HG03575 (cell line): ENCODE results near the gene COPG2.
"Not testable (repeated sequence)": the region's sequence is repeated elsewhere in the genome, so short reads cannot be mapped to it uniquely, and the experiment has no call there.

ENCODE experiments used
- ATAC-seq: cut with Tn5 transposase; IDR thresholded peaks from one replicate; pipeline ENCODE4 v1.9.1; 2021; ENCODE audit not compliant: unreplicated experiment, insufficient number of reproducible peaks, low FRiP score; ENCODE audit errors: extremely low read depth

The COPG2 gene

GRCh38 chr7:130654850-130655249 is 13.7 kb downstream of the COPG2 start:
- no peak for ATAC-seq

GRCh38 chr7:130650611-130651120 is 17.9 kb downstream of the COPG2 start:
- no peak for ATAC-seq

- ATAC-seq, result no peak
Measured at GRCh38 chr7:130649004-130649790, 19.4 kb downstream of the COPG2 start.

DNA sequence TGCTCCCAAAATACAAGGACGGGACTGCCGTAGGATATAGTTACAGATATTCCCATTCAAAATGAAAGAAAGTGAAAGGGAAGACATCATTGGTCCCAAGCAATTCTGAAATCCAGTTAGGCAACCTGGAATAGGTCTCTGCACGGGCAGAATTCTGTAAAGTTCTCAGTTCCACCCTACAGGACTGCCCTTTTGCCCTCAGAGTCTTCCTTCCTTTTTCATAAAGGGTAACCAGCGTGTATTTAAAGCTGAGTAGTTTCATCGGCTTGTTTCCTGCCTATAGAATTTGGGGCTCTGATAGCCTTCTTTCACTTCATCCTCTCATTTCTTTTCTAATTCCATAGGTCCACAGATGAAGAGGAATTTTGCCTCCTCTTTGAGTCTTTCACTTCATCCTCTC is 20.0 kb downstream of the COPG2 start:
- no peak for ATAC-seq

GRCh38 chr7:130642383-130642782 is 26.2 kb downstream of the COPG2 start:
- no peak for ATAC-seq

- no peak for ATAC-seq
Measured at GRCh38 chr7:130641497-130641896, 27.1 kb downstream of the COPG2 start.

- no peak for ATAC-seq
Measured at GRCh38 chr7:130641040-130641439, 27.5 kb downstream of the COPG2 start.

DNA sequence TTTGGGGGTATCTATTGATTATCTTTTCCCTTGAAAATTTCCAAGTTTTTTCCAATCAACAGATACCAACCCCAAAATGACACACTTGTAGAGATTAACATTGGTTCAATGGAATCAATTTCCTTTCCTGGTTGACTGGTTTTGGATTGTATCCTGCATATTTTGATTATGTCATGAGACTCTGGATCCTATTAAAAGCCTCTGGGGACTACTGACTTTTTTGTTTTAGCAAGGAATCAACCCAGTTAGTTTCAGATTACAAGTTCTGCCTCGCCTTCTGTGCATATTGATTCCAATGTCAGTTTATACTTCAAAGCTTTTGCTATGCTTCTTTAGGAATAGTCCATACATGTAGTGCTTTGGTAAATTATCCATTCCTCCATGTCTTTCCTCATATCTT is 29.2 kb downstream of the COPG2 start:
- no peak for ATAC-seq

GRCh38 chr7:130632111-130632510 is 36.4 kb downstream of the COPG2 start:
- ATAC-seq, result no peak

- no peak for ATAC-seq
Measured at GRCh38 chr7:130628901-130629300, 39.6 kb downstream of the COPG2 start.

DNA sequence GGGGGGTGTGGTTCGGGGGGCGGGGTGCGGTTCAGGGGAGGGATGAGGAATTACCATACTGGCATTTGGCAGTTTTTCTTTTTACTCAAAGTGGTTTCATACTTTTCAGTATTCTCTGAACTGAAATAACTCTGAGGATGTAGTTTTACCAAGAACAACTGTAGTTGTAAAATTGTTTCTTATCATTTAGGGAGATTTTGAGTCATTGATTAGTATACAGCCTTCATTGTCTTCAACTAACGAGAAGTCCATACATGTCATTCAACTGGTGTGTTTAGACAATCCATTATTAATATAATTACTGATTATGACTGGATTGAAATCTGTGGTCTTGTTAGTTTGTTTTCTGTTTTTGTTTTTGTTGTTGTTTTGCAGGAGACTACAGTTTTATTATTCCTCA is 40.8 kb downstream of the COPG2 start:
- no peak for ATAC-seq

DNA sequence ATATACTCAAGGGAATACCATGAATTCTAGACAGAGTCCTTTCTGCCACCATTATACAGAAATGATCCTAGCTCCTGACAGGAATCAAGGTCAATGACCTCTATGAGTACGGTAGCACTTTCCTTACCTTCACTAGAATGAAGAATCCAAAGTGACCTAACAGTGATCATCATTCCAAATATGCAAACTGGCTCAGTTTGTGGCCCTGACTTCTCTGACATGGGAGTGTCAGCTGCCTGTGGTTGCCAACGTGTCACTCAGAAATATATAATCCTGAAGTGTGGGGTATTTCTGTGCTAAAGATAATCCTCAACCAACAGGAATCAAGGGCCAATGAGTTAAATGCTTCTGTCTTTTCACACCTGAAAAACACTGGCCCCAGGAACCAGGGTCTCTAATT is 45.7 kb downstream of the COPG2 start:
- no peak for ATAC-seq

DNA sequence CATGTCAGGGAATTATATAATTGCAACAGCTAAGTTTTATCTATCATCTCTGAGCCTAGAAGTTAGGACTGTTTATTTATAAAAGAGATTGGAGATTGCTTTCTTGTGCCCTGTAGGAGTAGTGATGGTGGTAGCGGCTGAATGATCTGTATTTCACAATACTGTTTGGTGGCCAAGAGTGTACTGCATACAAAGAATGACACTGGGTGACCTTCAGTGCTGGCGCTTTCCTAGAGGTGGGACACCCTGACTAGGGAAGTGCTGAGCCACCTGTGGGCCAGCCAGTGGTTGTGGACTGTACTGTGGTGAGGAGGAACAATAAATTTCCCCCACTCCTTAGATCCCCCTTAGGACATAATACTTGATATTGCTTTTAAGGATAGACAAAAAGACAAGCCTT is 53.0 kb downstream of the COPG2 start:
- ATAC-seq, result no peak

GRCh38 chr7:130614449-130614848 is 54.1 kb downstream of the COPG2 start:
- ATAC-seq, result no peak

GRCh38 chr7:130611218-130611617 is 57.3 kb downstream of the COPG2 start:
- ATAC-seq, result no peak

DNA sequence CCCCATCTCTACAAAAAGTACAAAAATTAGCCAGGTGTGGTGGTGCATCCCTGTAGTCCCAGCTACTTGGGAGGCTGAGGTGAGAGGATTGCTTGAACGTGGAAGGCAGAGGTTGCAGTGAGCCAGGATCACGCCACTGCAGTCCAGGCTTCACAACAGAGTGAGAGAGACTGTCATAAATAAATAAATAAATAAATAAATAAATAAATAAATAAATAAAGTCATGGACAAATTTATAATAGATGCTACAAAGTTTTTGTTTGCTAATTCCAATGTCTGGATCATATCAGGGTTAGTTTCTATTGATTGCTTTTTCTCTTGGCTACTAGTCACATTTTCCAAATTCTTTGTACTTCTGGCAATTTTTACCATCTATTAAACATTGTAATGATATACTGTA is 61.5 kb downstream of the COPG2 start:
- not testable (repeated sequence) for ATAC-seq

DNA sequence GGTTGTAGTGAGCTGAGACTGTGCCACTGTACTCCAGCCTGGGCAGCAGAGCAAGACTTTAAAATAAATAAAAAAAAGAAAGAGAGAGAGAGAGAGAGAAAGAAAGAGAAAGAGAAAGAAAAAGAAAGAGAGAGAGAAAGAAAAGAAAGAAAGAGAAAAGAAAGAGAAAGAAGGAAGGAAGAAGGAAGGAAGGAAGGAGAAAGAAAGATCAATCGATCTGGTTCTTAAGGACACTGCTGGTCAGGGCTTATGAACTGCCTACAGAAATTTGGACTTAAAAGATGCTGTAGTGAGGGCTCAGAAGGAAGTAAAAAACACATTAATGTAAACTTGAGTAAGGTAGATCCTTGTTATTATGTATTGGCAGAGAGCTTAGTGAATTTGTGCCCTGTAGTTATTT is 62.4 kb downstream of the COPG2 start:
- no peak for ATAC-seq

GRCh38 chr7:130598056-130598455 is 70.5 kb downstream of the COPG2 start:
- no peak for ATAC-seq

- no peak for ATAC-seq
Measured at GRCh38 chr7:130595986-130596385, 72.6 kb downstream of the COPG2 start.

- no peak for ATAC-seq
Measured at GRCh38 chr7:130593033-130593432, 75.5 kb downstream of the COPG2 start.

DNA sequence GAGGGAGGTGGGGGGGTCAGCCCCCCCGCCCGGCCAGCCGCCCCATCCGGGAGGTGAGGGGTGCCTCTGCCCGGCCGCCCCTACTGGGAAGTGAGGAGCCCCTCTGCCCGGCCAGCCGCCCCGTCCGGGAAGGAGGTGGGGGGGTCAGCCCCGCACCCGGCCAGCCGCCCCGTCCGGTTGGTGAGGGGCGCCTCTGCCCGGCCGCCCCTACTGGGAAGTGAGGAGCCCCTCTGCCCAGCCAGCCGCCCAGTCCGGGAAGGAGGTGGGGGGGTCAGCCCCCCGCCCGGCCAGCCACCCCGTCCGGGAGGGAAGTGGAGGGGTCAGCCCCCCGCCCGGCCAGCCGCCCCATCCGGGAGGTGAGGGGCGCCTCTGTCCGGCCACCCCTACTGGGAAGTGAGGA is 77.1 kb downstream of the COPG2 start:
- ATAC-seq, result not testable (repeated sequence)
